RPMI8226 (cell line): Measurements from ENCODE around the gene SIDT2.
A peak's percentile ranks its signal among the peaks of the same experiment; 100 is the strongest.
"Not testable (repeated sequence)": the region's sequence is repeated elsewhere in the genome, so short reads cannot be mapped to it uniquely, and the experiment has no call there.

Experiments
- DNase-seq: peaks from one replicate; pipeline ENCODE4 v3.0.0-alpha.2; 2015

Gene SIDT2

GRCh38 chr11:117172724-117173421 is 5.7 kb upstream of the SIDT2 start:
- no peak for DNase-seq

- no peak for DNase-seq
Observed at GRCh38 chr11:117175104-117175503, 3.4 kb upstream of the SIDT2 start.

- no peak for DNase-seq
Observed at GRCh38 chr11:117175781-117176180, 2.8 kb upstream of the SIDT2 start.

- no peak for DNase-seq
Observed at GRCh38 chr11:117176186-117176585, 2.4 kb upstream of the SIDT2 start.

- DNase-seq = no peak
Observed at GRCh38 chr11:117177534-117178209, 871 bp upstream of the SIDT2 start.

- peak; percentile 55 for DNase-seq
Observed at GRCh38 chr11:117179048-117179999, 781 bp downstream of the SIDT2 start.

- DNase-seq = no peak
Observed at GRCh38 chr11:117180020-117180419, 1.5 kb downstream of the SIDT2 start.

- peak; percentile 83 for DNase-seq
Observed at GRCh38 chr11:117180661-117181585, 2.4 kb downstream of the SIDT2 start.

GRCh38 chr11:117181586-117182550 is 3.3 kb downstream of the SIDT2 start:
- DNase-seq = no peak

- no peak for DNase-seq
Observed at GRCh38 chr11:117182551-117182935, 4.0 kb downstream of the SIDT2 start.

- not testable (repeated sequence) for DNase-seq
Observed at GRCh38 chr11:117183178-117183577, 4.6 kb downstream of the SIDT2 start.

GRCh38 chr11:117183724-117184349 is 5.3 kb downstream of the SIDT2 start:
- no peak for DNase-seq

- DNase-seq = no peak
Observed at GRCh38 chr11:117185736-117186430, 7.3 kb downstream of the SIDT2 start.

- DNase-seq = no peak
Observed at GRCh38 chr11:117186431-117186761, 7.9 kb downstream of the SIDT2 start.

GRCh38 chr11:117187007-117187406 is 8.5 kb downstream of the SIDT2 start:
- DNase-seq = no peak

- DNase-seq = no peak
Observed at GRCh38 chr11:117187428-117187798, 8.9 kb downstream of the SIDT2 start.

GRCh38 chr11:117187799-117188481 is 9.4 kb downstream of the SIDT2 start:
- no peak for DNase-seq

GRCh38 chr11:117188620-117189081 is 10.1 kb downstream of the SIDT2 start:
- no peak for DNase-seq

- no peak for DNase-seq
Observed at GRCh38 chr11:117189191-117189940, 10.8 kb downstream of the SIDT2 start.
